Measurements from ENCODE around the gene RIN2. TPM values are rescaled to one million over a fixed set of nuclear protein-coding genes. Genes with fewer than 3 reads are reported as not detected.
"Not testable (repeated sequence)": the region's sequence is repeated elsewhere in the genome, so short reads cannot be mapped to it uniquely, and the experiment has no call there.

The RIN2 gene
- total RNA-seq, 1 donor from 2014 or later: 24.4 TPM

- no peak for TF ChIP-seq CTCF (IDR thresholded peaks at IDR 0.05)
- DNase-seq (ENCODE audit: low spot score): no peak
- no peaks in the 10 kb centered on the region for H3K9me3 Mint-ChIP-seq (ENCODE audit: low read depth)
- H3K27ac Mint-ChIP-seq (ENCODE audit: unreplicated experiment): no peak overlapping the region
- H3K4me3 Mint-ChIP-seq (ENCODE audit: unreplicated experiment): no peak overlapping the region
- peaks cover 18% of the 10 kb centered on the region for H3K36me3 Mint-ChIP-seq (ENCODE audit: low read depth)
- peaks cover 15% of the 10 kb centered on the region for H3K4me1 Mint-ChIP-seq (ENCODE audit: low read depth)
- H3K27me3 Mint-ChIP-seq (ENCODE audit: low read depth): no peaks in the 10 kb centered on the region
These were observed 41.3 kb downstream of the RIN2 start for GRCh38 chr20:19799325-19799724.

GRCh38 chr20:19802099-19802491, 44.0 kb downstream of the RIN2 start:
- Mint-ChIP-seq H3K27me3 (ENCODE audit: low read depth) (no peaks in the 10 kb centered on the region), H3K36me3 (ENCODE audit: low read depth) (peaks cover 23% of the 10 kb centered on the region), H3K27ac (ENCODE audit: unreplicated experiment) (no peak overlapping the region), H3K4me1 (ENCODE audit: low read depth) (peaks cover 9% of the 10 kb centered on the region), H3K9me3 (ENCODE audit: low read depth) (no peaks in the 10 kb centered on the region), H3K4me3 (ENCODE audit: unreplicated experiment) (no peak overlapping the region)
- no peak for TF ChIP-seq CTCF (IDR thresholded peaks at IDR 0.05)
- DNase-seq (ENCODE audit: low spot score): no peak

GRCh38 chr20:19802492-19803158, 44.6 kb downstream of the RIN2 start:
- H3K36me3 Mint-ChIP-seq (ENCODE audit: low read depth): peaks cover 23% of the 10 kb centered on the region
- H3K4me1 Mint-ChIP-seq (ENCODE audit: low read depth): peaks cover 15% of the 10 kb centered on the region
- H3K27me3 Mint-ChIP-seq (ENCODE audit: low read depth): no peaks in the 10 kb centered on the region
- H3K27ac Mint-ChIP-seq (ENCODE audit: unreplicated experiment): no peak overlapping the region
- no peak overlapping the region for H3K4me3 Mint-ChIP-seq (ENCODE audit: unreplicated experiment)
- no peak for DNase-seq (ENCODE audit: low spot score)
- TF ChIP-seq CTCF (IDR thresholded peaks at IDR 0.05): peak; percentile 64
- no peaks in the 10 kb centered on the region for H3K9me3 Mint-ChIP-seq (ENCODE audit: low read depth)

- not testable (repeated sequence) for H3K9me3 Mint-ChIP-seq (ENCODE audit: low read depth); H3K4me3 Mint-ChIP-seq (ENCODE audit: unreplicated experiment); H3K27me3 Mint-ChIP-seq (ENCODE audit: low read depth); DNase-seq (ENCODE audit: low spot score); H3K27ac Mint-ChIP-seq (ENCODE audit: unreplicated experiment)
- Mint-ChIP-seq H3K36me3 (ENCODE audit: low read depth) (peaks cover 22% of the 10 kb centered on the region), H3K4me1 (ENCODE audit: low read depth) (peaks cover 21% of the 10 kb centered on the region)
These were observed 48.2 kb downstream of the RIN2 start for GRCh38 chr20:19806276-19806675.

- H3K27ac Mint-ChIP-seq (ENCODE audit: unreplicated experiment): no peak overlapping the region
- H3K4me1 Mint-ChIP-seq (ENCODE audit: low read depth): peaks cover 26% of the 10 kb centered on the region
- no peak for TF ChIP-seq CTCF (IDR thresholded peaks at IDR 0.05)
- no peak for DNase-seq (ENCODE audit: low spot score)
- H3K27me3 Mint-ChIP-seq (ENCODE audit: low read depth): no peaks in the 10 kb centered on the region
- H3K4me3 Mint-ChIP-seq (ENCODE audit: unreplicated experiment): no peak overlapping the region
- H3K36me3 Mint-ChIP-seq (ENCODE audit: low read depth): peaks cover 22% of the 10 kb centered on the region
- no peaks in the 10 kb centered on the region for H3K9me3 Mint-ChIP-seq (ENCODE audit: low read depth)
These were observed 48.7 kb downstream of the RIN2 start for GRCh38 chr20:19806806-19807190.

Measured in chondrocyte (in vitro differentiated cells).